ENCODE measurements around the gene ZNF335.

DNA sequence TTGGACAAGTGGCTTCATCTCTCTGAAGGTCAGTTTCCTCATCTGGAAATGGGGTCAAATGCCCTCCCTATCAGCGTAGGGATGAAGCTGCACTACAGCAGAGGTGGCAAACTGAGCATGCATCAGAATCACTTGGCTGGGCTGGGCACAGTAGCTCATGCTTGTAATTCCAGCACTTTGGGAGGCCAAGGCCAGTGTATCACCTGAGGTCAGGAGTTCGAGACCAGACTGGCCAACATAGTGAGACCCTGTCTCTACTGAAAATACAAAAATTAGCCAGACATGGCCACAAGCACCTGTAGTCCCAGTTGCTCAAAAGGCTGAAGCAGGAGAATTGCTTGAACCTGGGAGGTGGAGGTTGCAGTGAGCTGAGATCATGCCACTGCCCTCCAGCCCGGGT is 30.0 kb upstream of the ZNF335 start:
- TF ChIP-seq, protein P1, sequence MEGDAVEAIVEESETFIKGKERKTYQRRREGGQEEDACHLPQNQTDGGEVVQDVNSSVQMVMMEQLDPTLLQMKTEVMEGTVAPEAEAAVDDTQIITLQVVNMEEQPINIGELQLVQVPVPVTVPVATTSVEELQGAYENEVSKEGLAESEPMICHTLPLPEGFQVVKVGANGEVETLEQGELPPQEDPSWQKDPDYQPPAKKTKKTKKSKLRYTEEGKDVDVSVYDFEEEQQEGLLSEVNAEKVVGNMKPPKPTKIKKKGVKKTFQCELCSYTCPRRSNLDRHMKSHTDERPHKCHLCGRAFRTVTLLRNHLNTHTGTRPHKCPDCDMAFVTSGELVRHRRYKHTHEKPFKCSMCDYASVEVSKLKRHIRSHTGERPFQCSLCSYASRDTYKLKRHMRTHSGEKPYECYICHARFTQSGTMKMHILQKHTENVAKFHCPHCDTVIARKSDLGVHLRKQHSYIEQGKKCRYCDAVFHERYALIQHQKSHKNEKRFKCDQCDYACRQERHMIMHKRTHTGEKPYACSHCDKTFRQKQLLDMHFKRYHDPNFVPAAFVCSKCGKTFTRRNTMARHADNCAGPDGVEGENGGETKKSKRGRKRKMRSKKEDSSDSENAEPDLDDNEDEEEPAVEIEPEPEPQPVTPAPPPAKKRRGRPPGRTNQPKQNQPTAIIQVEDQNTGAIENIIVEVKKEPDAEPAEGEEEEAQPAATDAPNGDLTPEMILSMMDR (IDR thresholded peaks at IDR 0.05) = no peak
- no peak for TF ChIP-seq POLR2A (IDR thresholded peaks at IDR 0.05)
